GM19438 (cell line): ENCODE results near the gene RAB28.

Experiments
- ATAC-seq: cut with Tn5 transposase; IDR thresholded peaks from one replicate; pipeline ENCODE4 v1.9.1; 2021; ENCODE audit warnings: low read depth; ENCODE audit not compliant: unreplicated experiment

Gene RAB28

GRCh38 chr4:13511101-13511500 is 27.0 kb upstream of the RAB28 start:
- ATAC-seq = no peak

- no peak for ATAC-seq
Observed at GRCh38 chr4:13509442-13509841, 25.3 kb upstream of the RAB28 start.

GRCh38 chr4:13504374-13504773 is 20.2 kb upstream of the RAB28 start:
- ATAC-seq = no peak

GRCh38 chr4:13498469-13498868 is 14.3 kb upstream of the RAB28 start:
- no peak for ATAC-seq

- ATAC-seq = no peak
Observed at GRCh38 chr4:13496605-13497004, 12.5 kb upstream of the RAB28 start.

GRCh38 chr4:13495753-13496152 is 11.6 kb upstream of the RAB28 start:
- no peak for ATAC-seq

GRCh38 chr4:13493793-13494192 is 9.7 kb upstream of the RAB28 start:
- ATAC-seq = no peak

- no peak for ATAC-seq
Observed at GRCh38 chr4:13492747-13493146, 8.6 kb upstream of the RAB28 start.

GRCh38 chr4:13484749-13485221 is 645 bp upstream of the RAB28 start:
- peak; percentile 34 for ATAC-seq

- peak; percentile 21 for ATAC-seq
Observed at GRCh38 chr4:13483768-13484121, 395 bp downstream of the RAB28 start.

GRCh38 chr4:13483136-13483767 is 888 bp downstream of the RAB28 start:
- ATAC-seq = peak; percentile 9

- no peak for ATAC-seq
Observed at GRCh38 chr4:13481569-13481968, 2.6 kb downstream of the RAB28 start.

GRCh38 chr4:13478707-13479106 is 5.4 kb downstream of the RAB28 start:
- no peak for ATAC-seq

GRCh38 chr4:13478131-13478530 is 6.0 kb downstream of the RAB28 start:
- ATAC-seq = no peak

- no peak for ATAC-seq
Observed at GRCh38 chr4:13476915-13477314, 7.2 kb downstream of the RAB28 start.

GRCh38 chr4:13476152-13476551 is 8.0 kb downstream of the RAB28 start:
- ATAC-seq = no peak

GRCh38 chr4:13471400-13471799 is 12.7 kb downstream of the RAB28 start:
- ATAC-seq = no peak

GRCh38 chr4:13470379-13470778 is 13.8 kb downstream of the RAB28 start:
- no peak for ATAC-seq

- no peak for ATAC-seq
Observed at GRCh38 chr4:13464973-13465372, 19.2 kb downstream of the RAB28 start.

GRCh38 chr4:13464543-13464942 is 19.6 kb downstream of the RAB28 start:
- ATAC-seq = no peak

- no peak for ATAC-seq
Observed at GRCh38 chr4:13461191-13461905, 22.8 kb downstream of the RAB28 start.

- ATAC-seq = no peak
Observed at GRCh38 chr4:13455411-13455810, 28.7 kb downstream of the RAB28 start.
